Kidney capillary endothelial cell (primary cell): ENCODE data around the gene ASCL5.

Source experiments
- DNase-seq: peaks from one replicate; pipeline ENCODE4 v3.0.0-alpha.2; 2018; ENCODE audit warnings: low spot score

ASCL5 gene

DNA sequence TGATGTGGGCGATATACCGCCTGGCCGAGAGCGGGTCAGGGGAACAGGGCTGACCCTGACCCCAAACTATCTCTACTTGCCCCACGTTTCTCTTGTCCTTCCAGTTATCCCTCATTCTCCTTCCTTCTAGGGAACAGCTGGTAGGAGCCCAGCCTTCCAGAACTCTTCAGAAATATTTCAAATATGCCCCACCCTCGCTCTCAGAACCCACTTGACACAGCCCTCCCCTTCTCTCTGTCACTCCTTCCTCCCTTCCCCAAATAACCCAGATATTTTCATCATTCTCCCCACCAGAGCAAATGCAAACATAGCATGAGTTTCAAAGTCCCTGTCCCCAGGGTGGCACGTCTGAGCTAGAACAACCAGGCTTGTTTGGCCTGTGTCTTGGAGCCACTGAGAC, 15.8 kb downstream of the ASCL5 start:
- DNase-seq = no peak

DNA sequence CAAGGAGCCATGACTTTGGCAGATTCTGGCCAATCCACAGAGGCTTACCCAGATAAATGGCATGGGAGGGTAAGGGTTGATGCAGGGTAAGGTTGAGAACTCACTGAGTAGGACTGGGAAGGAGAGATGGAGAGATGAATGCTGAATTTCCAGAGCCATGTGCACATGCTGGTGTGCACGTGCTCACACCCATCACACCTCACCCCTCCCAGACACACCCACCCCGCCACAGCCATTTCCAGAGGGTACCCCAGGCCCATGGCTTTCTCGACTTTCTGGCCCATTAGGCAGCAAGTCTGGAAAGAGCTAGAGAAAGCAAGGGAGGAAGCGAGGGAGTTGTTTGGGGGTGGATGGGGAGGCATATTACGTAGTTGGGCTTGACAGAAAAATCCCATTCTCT, 16.4 kb downstream of the ASCL5 start:
- no peak for DNase-seq

DNA sequence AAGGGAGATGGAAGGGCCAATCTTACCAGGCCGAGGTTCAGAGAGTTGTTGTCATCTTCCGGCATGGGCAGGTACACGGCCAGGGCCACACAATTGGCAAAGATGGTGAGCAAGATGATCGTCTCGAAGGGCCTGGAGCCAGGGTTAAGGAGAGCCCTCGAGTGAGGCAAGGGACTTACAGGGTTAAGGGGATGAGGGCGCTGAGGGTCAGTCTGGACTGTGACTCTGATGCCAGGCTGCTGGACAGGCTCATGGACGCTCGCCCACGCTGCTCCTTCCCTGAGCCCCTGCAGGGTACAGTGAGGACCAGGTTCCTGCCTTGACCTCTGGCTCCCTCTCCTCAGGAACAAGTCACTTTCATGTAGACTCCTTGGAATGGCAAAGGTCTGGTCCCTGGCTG, 16.8 kb downstream of the ASCL5 start:
- DNase-seq = no peak

DNA sequence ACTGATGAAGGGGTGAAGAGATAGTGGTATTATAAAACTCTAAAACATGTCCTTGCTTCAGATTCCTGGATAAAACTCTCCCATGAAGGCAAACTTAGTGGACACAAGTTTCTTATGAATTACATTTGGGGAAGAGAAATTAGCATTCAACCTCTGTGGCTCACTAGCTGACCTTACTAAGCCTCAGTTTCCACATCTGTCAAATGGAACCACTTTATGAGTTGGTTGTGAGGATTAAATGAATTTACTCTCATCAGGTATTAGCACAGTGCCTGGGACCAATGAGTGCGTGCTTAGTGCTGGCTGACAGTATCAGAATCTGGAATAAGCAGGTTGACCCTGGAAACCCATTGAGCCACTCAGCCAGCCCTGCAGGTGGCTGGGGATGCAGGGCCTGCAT, 17.3 kb downstream of the ASCL5 start:
- no peak for DNase-seq

DNA sequence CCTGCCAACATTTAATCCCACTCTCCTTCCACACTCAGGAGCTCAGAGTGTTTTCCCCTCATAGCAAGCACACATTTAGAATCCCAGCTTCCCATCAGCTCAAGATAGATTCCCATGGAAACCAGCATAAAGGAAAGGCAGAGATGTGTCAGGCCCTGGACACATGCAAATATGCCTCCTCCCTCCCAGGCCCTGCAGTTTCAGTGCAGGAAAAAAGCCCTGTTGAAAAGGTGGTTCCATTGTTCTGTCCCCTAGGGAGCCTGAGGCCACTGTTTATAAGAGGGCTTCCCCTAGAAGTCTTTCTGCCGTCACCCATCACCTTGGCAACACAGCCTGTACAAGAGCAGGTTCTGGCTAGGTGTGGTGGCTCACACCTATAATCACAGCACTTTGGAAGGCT, 18.4 kb downstream of the ASCL5 start:
- DNase-seq = no peak

DNA sequence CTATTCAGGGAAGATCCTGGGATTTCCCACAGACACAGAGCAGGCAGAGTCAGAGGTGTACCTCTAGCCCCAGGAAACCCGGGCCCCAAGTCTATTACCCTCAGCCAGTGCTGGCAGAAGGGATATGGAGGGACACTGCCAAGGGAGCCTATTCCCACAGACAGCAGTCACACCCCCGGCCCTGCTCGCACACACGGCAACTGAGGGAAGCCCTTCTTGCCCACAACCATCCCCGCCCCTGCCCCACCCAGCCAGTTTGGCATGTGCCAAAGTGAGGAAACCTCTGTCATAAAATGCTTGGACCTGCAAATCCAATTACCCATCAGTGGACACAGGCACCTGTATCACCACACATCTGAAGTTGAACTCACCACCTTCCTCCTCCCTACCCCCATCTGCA, 21.3 kb downstream of the ASCL5 start:
- DNase-seq = no peak

DNA sequence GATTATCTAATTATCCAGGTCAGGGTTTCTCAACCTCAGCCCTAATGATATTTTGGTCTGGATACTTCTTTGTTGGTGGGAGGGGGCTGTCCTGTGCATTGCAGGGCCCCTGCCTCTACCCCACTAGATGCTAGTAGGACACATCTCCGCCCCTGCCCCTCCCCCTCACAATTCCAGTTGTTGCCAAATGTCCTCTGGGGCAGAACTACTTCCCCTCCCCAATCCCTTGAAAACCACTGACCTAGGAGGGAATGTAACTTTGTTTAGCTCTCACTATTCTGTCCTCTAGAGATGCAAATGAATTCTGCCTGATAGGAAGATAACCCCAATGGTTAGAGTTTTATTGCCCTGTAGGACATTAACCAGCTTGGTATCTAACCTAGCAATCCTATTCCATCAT, 22.8 kb downstream of the ASCL5 start:
- DNase-seq = no peak

DNA sequence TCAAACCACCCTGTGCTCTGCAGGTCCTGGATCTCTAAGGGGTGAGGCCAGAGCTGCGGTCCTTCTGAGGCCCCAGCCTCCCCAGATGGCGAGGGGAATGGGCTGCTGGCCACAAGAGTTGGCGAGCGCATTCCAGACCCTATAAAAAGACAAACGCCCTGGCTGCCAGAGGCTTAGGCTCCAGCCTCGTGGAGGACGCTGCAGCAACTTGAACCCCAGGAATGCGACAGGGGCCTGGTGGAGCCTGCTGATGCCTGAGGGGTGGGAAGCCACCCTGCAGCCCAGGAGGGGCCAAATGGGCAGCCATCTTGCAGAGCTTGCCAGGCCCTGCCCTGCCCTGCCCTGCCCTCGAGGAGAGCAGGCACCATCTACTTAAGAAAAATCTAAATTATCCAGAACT, 23.3 kb downstream of the ASCL5 start:
- no peak for DNase-seq

DNA sequence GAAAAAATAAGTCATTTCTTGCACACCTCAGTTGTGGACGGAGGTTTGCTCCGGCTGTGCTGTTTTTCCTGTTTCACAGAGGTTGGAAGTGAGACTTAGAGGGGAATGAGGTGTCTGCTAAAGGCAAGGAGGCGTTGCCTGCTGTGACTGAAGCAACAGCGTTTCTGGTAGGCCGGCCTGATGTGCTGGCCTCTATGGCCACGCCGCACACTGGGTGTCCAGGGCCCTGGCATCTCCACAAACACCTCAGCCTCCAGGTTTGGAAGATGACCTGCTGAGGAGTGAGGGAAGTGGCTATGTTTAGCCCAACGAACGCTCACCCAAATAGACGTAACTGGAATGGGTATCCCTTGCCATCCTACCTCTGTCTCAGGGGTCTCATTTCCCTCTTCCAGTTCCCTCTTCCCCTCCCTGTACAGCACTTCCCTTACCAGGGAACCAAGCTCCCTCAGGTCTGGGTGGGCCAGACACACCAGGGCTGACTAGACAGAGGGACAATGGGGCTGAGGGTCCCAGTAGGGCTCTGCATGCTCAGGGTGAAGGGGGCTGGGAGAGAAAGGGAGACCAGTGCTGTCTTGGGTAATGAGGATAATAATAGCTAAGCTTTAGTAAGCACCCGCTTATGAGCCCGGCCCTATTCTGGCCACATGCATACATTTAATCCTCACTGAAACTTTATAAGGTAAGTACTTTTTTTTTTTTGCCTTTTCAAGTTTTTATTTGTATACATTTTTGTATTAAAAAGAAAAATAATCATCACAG, 26.6 kb downstream of the ASCL5 start:
- DNase-seq = no peak

DNA sequence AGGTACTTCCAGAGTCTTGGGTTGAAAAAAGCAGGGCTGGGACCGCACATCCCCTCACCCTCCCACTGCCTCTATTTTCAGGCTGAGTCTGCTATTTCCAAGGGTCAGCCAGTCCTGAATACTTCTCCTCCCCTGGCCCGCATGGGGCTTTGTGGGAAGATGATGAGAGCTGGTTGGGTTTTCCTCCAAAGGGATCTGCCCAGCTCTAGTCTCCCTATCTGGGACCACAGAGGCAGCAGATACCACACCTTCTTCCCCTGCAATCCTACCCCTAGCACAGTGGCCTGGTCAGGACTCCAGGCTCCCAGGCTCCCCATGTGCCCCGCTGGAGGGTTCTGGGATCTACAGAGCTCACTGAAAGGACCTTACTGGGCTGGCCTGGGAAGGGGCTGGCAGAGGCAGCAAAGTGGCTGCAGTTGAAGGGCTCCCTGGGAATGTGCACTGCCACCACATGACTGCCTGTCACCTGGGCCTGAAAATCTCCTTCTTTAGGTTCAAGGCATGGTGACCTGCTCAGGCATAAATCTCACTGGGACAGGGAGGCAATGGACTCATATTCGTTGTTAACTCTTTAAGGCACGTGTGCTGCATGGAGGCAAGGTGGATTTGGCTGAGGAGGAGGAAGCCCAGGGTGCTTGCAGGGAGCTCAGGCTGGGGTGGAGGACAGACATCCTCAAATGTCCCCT, 27.8 kb downstream of the ASCL5 start:
- no peak for DNase-seq

DNA sequence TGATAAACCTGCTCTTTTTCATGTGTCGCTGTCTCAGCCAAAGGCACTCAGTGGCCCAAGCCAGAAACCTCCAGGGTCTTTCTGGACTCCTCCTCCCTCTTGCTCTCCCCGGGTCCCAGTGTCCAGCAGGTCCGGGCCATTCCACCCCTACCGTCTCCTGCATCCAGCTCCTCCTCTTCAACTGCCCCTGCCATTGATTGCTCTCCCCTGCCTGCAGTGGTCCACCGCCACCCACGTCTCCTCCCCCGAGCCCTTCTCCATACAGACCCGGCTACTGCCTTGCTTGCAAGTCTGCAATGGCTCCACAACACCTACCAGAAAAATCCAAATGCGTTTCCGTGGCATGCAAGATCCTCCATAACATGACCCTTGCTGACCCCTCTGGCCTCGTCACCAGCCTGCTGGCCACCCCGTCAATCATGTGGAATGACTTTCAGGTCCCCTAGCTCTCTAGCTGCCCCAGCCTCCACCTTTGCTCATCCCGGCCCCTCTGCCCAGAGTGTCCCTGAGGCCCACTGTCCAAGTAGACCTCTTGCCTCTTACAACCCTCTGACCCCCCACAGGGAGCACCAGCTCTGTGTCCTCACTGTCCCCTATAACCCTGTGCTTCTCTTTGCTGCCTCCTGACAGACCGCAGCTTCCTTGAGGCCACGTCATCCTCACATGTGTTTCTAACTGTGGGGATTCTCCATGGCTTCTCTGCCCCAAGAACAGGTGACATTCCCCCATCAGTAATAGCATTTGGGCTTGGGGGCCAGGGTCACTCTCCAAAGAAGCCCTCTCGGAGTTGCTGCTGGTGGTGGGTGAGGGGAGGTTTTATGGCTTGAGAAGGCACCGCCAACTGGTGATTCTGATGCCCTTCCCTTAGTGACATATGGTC, 29.8 kb downstream of the ASCL5 start:
- no peak for DNase-seq

DNA sequence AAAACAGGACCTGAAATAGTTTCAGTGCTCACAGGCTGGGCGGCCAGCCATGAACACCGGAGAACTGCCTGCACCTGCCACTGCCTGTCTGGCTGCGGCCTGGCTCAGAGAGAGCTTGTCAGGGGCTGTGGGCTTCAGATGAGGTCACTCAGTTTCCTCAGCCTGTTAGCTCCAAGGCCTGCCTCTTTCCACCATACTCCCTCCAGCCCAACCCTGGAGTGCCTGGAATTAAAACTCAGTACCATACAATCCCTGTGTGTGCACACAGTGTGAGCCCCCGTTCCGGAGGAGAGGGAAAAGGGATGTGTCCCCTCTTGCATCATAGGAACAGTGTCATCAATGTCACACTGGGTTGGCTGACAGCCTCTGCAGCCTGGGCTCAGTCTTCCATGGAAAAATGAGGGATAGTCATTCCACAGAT, 30.9 kb downstream of the ASCL5 start:
- no peak for DNase-seq

DNA sequence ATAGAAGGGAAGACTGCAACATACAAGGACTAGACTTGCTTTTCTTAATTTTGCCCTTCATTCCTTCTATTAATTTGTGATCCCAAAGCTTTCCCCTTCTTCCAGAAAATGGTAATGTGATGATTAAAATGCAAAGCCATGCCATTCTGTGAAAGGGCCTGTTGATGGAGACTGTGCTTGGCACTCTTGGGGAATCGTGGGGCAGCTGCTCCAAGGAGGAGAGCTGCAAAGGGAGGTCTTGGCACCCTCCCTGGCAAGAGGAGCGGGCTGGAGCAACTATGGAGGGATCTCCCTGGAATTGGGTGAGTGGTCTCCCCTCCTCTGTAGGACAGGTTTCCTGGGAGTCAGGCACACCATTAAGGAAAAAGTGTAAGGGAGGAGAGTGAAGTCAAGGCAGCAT, 31.4 kb downstream of the ASCL5 start:
- DNase-seq = no peak

DNA sequence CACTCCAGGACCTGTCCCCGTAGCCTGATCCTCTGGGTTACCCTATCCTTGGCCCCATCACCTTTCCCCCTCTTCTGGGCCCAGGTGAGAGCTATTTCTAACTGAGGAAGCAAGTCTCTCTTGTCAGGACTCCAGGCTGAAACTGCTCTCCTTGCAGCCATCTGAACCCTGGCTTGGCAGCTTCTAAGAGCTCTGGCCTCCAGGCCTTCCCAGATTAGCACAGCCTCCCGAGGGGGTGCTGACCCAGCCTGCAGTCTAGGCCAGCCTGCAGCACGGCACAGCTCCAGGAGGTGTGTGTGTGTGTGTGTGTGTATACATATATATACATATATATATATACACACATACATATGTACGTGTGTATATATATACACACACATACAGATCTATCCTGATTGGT, 32.2 kb downstream of the ASCL5 start:
- no peak for DNase-seq

DNA sequence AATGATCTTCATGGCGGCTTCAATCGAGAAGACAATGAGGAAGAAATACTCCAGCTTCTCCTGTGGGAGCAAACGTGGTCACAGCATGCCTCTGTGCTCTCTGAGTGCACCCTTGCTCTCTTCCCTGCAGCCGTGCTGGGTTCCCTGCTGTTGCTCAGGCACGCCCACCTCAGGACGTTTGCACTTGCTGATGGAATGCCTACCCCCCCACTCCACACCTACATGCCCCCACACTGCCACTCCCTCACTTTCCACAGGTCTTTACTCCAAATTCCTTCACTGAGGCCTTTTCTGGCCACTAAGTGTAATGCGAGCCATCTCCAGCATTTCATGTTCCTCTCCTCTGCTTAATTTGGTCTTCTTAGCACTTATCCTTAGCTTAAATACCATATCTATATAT, 33.0 kb downstream of the ASCL5 start:
- DNase-seq = no peak

DNA sequence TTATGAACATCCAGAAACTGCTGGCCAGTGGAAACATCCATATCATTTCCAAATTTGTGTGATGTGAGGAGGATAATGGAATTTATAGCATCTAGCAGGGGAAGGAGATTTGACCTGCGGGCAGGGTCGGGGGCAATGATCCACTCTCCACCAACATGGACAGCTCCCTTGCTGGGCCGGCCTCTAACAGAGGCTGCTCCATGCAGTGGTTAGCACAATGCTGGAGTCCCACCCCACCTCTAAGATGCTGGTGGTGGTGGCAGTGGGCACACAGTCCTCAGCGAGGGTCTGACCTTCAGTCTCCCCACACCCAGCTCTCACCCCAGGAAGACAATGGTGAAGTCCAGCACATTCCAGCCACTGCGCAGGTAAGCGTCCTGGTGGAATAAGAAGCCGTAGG, 33.4 kb downstream of the ASCL5 start:
- no peak for DNase-seq

DNA sequence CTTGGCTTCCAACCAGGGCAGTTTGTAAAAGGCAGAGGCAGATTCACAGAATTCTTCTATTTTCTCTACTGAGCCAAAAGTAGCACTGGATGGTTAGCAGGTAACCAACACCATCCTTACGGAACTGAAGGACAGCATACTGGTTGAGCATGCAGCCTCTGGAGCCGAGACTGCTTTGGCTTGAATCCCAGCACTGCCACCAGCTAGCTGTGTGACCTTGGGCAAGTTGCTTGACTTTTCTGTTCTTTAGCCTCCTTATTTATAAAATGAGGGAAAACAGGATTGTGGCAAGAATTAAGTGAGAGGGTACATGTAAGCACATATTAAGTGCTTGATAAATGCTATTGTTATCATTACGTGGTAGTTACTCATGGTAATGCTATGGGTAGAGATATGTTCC, 34.2 kb downstream of the ASCL5 start:
- DNase-seq = no peak

DNA sequence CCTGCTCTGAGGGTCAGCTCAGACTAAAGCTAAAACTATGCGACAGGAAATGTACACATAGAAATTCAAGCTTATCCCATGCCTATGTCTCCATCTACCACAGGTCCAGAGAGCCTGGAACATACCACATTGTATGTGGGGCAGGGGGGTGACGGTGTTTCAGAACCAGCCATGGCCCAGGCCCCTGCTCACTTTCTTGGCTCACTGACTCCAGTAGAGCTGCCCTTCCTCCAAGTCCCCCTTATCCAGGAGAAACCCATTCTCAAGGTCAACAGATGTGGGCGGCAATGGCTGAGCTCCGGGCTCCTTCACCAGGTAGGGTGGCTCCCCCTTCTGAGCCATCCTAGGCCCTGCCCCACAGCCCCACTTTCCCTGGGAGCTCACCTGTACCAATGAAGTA, 35.7 kb downstream of the ASCL5 start:
- DNase-seq = no peak

DNA sequence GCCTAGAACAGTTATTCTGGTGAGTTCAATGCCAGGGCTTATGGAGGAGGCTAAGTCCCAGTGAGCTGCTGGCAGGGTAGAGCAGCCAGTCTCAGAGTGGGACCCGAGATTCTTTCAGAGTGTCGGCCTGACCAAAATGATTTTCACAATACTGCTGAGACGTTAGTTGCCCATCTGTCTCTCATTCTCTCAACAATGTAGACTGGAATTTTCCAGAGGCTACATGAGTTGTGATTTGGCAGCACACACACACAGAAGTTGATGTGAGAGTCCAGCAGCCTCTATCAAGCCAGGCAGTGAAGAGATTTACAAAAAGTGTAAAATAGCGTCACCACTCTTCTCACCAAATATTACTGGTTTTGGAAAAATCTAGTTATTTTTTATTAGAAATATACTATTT, 36.4 kb downstream of the ASCL5 start:
- DNase-seq = no peak

DNA sequence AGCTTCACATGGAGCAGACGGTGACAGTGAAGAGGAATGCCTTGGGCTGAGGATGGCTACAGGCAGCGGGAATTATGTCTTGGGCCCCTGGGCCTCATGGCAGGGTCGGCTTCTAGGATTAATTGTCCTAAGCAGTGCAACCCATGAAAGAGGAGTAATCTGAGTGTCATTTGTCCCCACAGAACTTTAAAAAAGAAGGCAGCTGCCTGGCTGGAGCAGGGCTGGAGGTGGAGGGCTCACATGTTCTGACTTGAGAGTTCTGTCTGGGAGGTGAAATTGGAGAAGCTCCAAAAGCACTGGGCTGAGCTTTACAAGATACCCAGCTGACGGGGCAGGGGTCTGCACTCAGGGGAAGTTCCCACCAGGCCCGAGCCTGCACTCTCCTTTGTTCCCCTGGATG, 37.4 kb downstream of the ASCL5 start:
- DNase-seq = no peak

DNA sequence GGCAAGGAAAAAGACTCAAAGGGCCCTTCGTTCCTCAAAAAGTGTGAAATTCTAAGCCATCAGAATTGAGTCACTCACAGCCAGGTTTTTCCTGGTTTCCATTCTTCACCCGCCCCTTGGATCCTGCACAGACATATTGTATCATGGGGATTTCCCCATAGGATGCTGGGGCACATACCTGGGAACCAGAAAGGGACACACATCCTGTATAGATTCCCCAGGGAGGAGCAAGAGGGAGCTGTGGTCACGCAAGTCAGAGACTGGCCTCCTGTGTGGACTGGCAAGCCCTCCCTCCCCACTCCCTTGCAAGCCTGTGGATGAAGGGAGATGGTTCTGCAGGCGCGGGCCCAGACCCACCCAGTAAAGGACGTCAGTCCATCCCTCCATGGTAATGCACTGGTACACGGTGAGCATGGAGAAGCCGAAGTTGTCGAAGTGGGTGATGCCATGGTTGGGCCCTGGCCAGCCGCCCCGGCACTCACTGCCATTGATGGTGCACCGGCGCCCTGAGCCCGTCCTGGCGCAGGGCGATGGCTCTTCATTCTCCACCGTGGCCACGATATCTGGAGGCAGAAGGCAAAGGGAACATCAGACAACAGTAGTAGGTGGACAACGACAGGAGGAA, 38.0 kb downstream of the ASCL5 start:
- no peak for DNase-seq

DNA sequence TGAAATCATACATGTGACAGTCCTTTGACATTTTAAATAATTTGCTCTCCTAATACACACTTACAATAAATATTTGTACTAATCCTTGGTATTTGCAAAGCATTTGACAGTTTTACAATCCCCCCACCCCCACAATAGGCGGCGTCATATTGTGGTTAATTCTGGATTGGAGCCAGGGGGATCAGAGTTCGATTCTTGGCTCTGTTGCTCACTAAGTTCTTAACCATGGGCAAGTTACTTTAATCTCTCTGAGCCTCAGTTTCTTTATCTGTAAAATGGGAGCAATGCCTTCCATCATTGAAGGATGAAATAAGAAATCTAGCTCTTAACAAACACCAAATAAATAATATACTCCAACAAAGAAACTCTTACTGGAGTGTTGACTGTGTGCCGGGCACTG, 38.6 kb downstream of the ASCL5 start:
- no peak for DNase-seq
